Suprapubic skin (tissue), 4 donors: ENCODE data around the gene CHST11.

ENCODE experiments used
- CTCF ChIP-seq, 2 donors: fragments of 200-600 bp in 1 of 2; fragments of 450-650 bp in 1 of 2; sonication (generic) in 1 of 2; IDR thresholded peaks; one replicate each; pipeline ENCODE4 v1.5.1; 2016 to 2019; ENCODE audit warnings: antibody characterized with exemption in 2 of 2, mild to moderate bottlenecking in 1 of 2, moderate library complexity in 1 of 2
- EP300 ChIP-seq: sonication (generic); formaldehyde crosslinking; IDR thresholded peaks from one replicate; pipeline ENCODE4 v1.6.1; 2017; ENCODE audit warnings: antibody characterized with exemption
- POLR2A ChIP-seq, 2 donors: fragments of 450-650 bp; IDR thresholded peaks; one replicate each; pipeline ENCODE4 v1.6.1; 2017; ENCODE audit warnings: antibody characterized with exemption in 2 of 2, mild to moderate bottlenecking in 2 of 2, moderate library complexity in 2 of 2
- POLR2AphosphoS5 ChIP-seq, 3 donors: sonication (generic); formaldehyde crosslinking; IDR thresholded peaks; one replicate each; pipeline ENCODE4 v1.6.1; 2017; ENCODE audit warnings: antibody characterized with exemption in 3 of 3

GRCh38 chr12:104709692-104710435, 253.1 kb downstream of the CHST11 start:
- TF ChIP-seq EP300: no peak
- no peak for TF ChIP-seq CTCF (IDR thresholded peaks at IDR 0.05)
- no peak for TF ChIP-seq POLR2A (IDR thresholded peaks at IDR 0.05)
- no peak for TF ChIP-seq POLR2AphosphoS5 (IDR thresholded peaks at IDR 0.05)
